Esophagus squamous epithelium (tissue), 5 donors: ENCODE measurements around the gene TM4SF1. TPM values are rescaled to one million over a fixed set of nuclear protein-coding genes. Genes with fewer than 3 reads are reported as not detected.

Experiments
- DNase-seq: peaks from one replicate; lab custom pipeline; 2025; lab: John Stamatoyannopoulos, UW
- H3K27ac ChIP-seq, 4 donors: fragments of 200-600 bp; sonication (generic); one replicate each; pipeline ENCODE4 v1.5.1; 2016 to 2019; ENCODE audit warnings: mild to moderate bottlenecking in 1 of 4
- H3K27me3 ChIP-seq, 4 donors: fragments of 200-600 bp; sonication (generic); 1 replicate in 3 of 4; 2 replicates in 1 of 4; pipeline versions ENCODE4 v1.5.1 to v1.6.0; 2017 to 2021; ENCODE audit warnings: antibody characterized with exemption in 1 of 4
- H3K36me3 ChIP-seq, 3 donors: fragments of 200-600 bp; sonication (generic); one replicate each; pipeline ENCODE4 v1.5.1; 2016 to 2019
- H3K4me1 ChIP-seq, 3 donors: fragments of 200-600 bp; sonication (generic); one replicate each; pipeline ENCODE4 v1.5.1; 2017 to 2019
- H3K4me3 ChIP-seq, 4 donors: fragments of 200-600 bp; sonication (generic); 1 replicate in 3 of 4; 2 replicates in 1 of 4; pipeline ENCODE4 v1.5.1; 2016 to 2019; ENCODE audit warnings: mild to moderate bottlenecking in 2 of 4, moderate library complexity in 1 of 4
- H3K9me3 ChIP-seq, 3 donors: fragments of 200-600 bp; sonication (generic); one replicate each; pipeline ENCODE4 v1.5.1; 2016 to 2019
- CTCF ChIP-seq, 6 experiments: fragments of 450-650 bp in 4 of 6; fragments of 200-600 bp in 2 of 6; sonication (generic) in 2 of 6; IDR thresholded peaks; one replicate each; pipeline ENCODE4 v1.5.1; 2016 to 2019; ENCODE audit warnings: antibody characterized with exemption in 6 of 6, mild to moderate bottlenecking in 4 of 6, moderate library complexity in 4 of 6
- POLR2A ChIP-seq, 4 donors: fragments of 450-650 bp; IDR thresholded peaks; one replicate each; pipeline ENCODE4 v1.6.1; 2017; ENCODE audit warnings: antibody characterized with exemption in 4 of 4, mild to moderate bottlenecking in 4 of 4, moderate library complexity in 3 of 4
- WGBS, 2 donors: methylation state at CpG; one replicate each; pipeline ENCODE4 v1.1.5; 2018; 5-methylcytosine and 5-hydroxymethylcytosine counted together
- intact Hi-C: fragments of 100-400 bp; cut with DNase I; formaldehyde crosslinking; loops from one replicate; pipeline ENCODE4 v1.15.0; 2022
- total RNA-seq, 4 donors: library from RNA; depleted of rRNA; stranded (reverse); fragments of >200 nt; gene quantifications; one replicate each; pipeline ENCODE4 v1.1.0, GENCODE V29; 2016
- donor health status: DM: yes; HTN: yes; CAD: no.

TM4SF1 gene
- 100 to 1,000 TPM; 153 to 290 (median 169) TPM for total RNA-seq

DNA sequence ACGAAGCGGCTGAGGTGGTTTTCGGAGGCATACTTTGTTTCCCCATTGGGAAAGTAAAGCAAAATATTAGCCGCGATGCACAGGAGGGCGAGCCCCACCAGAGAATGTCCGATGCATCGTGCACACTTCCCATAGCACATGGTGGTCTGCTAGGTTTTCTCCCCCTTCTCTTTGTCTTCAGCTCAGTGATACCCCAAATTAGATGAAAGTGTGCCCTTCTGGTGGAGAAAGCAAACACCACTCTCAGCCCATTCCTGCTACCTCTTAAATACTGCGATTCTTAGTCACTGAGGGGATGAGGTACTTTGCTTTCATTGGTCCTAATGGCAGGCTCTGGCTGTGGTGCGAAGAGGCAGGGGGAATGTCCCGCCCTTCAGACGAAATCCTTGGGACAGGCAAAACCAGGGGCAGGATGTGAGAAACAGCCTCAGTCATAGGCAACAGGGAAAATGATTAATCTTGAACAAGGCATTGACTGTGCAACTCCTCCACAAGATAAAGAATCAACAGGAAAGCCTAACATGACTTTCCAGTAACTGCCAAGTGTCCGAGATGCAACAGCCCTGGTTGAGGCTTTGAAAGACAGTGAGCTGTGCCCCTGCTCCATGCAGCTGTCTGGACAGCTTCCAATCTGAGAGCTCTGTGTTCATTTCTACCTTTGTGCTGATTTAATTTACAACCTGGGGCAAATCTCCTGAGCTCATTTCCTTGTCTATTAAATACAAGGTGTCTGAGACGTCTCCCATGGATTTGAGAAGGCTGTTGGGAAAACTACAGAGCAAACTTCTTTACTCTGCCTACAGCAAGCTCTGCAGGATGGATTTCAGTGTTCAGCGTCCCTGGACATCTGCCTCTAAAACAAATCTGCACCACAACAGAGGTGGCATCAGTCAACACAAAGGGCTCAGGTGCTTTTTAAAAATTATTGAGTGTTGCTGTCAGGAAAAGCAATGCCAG is at the start of gene TM4SF1:
TSS of gene TM4SF1 (minus strand) at position 242 of the 957 bp plus-strand sequence. CDS start at position 140, 102 bp downstream.
- Histone ChIP-seq H3K36me3 (peaks cover 0 to 19% (median 5%) of the 10 kb centered on the region in 3 donors), H3K9me3 (no peaks in the 10 kb centered on the region), H3K27ac (peak within 1 kb of the TSS; percentile 91 to 96 (median 92)), H3K4me1 (peaks cover 17 to 70% (median 37%) of the 10 kb centered on the region in 3 donors), H3K4me3 (peak within 1 kb of the TSS; percentile 42 to 68 (median 58)), H3K27me3 (no peaks in the 10 kb centered on the region)
- intact Hi-C loops, result no loop called here
- DNase-seq, result no peak
- TF ChIP-seq POLR2A (IDR thresholded peaks at IDR 0.05) (peak; percentile 45 to 89 (median 82)), CTCF (IDR thresholded peaks at IDR 0.05) (peak in 3 of 6 experiments; percentile 10 to 43 (median 14))
- WGBS, 2 donors, result 12 to 16% methylated on average over 15 of the region's 15 CpGs

DNA sequence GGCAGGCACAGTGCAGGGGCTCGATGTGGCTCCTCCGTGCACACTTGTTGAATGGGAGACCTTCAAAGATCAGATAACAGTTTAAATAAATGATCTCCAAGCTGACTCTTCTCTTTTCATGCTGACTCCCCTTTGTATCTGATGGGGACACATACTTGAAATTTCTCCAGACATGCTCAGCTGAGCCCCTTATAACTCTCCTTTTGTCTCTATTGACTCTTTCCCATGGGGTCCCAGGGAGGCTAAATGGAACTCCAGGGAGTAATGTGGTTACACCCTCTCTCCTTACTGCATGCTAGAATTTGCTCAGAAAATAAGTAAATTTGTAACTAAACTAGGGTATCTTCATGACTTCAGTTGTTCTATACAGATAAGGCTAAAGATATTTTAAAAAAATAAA is 48.9 kb upstream of the TM4SF1 start:
- 54 to 56% methylated on average over 2 of the region's 2 CpGs for WGBS, 2 donors
- no peaks in the 10 kb centered on the region for H3K4me1 ChIP-seq
- H3K36me3 ChIP-seq, result no peaks in the 10 kb centered on the region
- no peak overlapping the region for H3K4me3 ChIP-seq
- no peaks in the 10 kb centered on the region for H3K27me3 ChIP-seq
- H3K9me3 ChIP-seq, result no peaks in the 10 kb centered on the region
- intact Hi-C loops, result no loop called here
- DNase-seq, result no peak
- no peak overlapping the region for H3K27ac ChIP-seq
- TF ChIP-seq CTCF (IDR thresholded peaks at IDR 0.05) (no peak), POLR2A (IDR thresholded peaks at IDR 0.05) (no peak)

- WGBS, 2 donors, result 68 to 82% methylated on average over 2 of the region's 2 CpGs
- H3K4me3 ChIP-seq, result no peak overlapping the region
- no peaks in the 10 kb centered on the region for H3K4me1 ChIP-seq
- TF ChIP-seq CTCF (IDR thresholded peaks at IDR 0.05), result no peak
- TF ChIP-seq POLR2A (IDR thresholded peaks at IDR 0.05), result no peak
- no peaks in the 10 kb centered on the region for H3K36me3 ChIP-seq
- H3K9me3 ChIP-seq, result no peaks in the 10 kb centered on the region
- no peak overlapping the region for H3K27ac ChIP-seq
- intact Hi-C loops, result no loop called here
- no peak for DNase-seq
- H3K27me3 ChIP-seq, result no peaks in the 10 kb centered on the region
These were observed 47.5 kb upstream of the TM4SF1 start for GRCh38 chr3:149424918-149425317.

DNA sequence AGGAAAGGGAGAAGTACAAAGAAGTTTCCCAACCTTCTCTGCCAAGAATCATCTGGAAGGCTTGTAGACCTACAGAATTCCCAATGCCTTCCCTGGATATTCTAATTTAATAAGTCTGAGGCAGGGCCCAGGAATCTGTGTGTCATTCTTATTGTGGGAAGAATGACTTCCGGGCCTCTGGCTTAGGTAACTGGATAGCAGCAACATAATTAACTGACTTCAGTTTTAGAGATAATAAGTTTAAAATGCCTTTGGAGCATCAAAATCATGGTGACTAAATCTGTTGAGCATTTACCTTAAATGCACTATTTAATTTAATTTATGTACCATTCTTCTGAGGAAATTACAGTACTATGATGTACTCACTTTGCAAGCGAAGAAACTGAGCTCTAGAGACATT is 44.3 kb upstream of the TM4SF1 start:
- TF ChIP-seq CTCF (IDR thresholded peaks at IDR 0.05) (no peak), POLR2A (IDR thresholded peaks at IDR 0.05) (no peak)

DNA sequence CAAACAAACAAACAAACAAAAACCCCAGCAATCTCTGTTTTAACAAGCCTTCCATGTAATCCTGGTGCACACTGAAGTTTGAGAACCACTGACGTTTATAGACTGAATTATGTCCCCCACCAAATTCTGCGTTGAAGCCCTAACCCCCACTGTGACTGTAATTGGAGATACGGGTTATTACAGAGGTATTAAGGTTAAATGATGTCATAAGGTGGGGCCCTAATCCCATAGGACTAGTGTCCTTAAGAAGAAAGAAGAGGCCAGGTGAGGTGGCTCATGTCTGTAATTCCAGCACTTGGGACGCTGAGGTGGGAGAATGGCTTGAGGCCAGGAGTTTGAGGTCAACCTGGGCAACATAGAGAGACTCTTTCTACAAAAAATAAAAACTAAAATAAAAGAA is 42.4 kb upstream of the TM4SF1 start:
- no peaks in the 10 kb centered on the region for H3K9me3 ChIP-seq
- WGBS, 2 donors, result 85 to 88% methylated on average over 4 of the region's 4 CpGs
- H3K4me1 ChIP-seq, result no peaks in the 10 kb centered on the region
- no peak for TF ChIP-seq CTCF (IDR thresholded peaks at IDR 0.05)
- no peak for TF ChIP-seq POLR2A (IDR thresholded peaks at IDR 0.05)
- no peaks in the 10 kb centered on the region for H3K36me3 ChIP-seq
- no peak for DNase-seq
- intact Hi-C loops, result no loop called here
- H3K27me3 ChIP-seq, result no peaks in the 10 kb centered on the region
- H3K4me3 ChIP-seq, result no peak overlapping the region
- H3K27ac ChIP-seq, result no peak overlapping the region

More for the DNA sequence above, 44.3 kb upstream of the TM4SF1 start:
- intact Hi-C loops, result no loop called here
- Histone ChIP-seq H3K27ac (no peak overlapping the region), H3K9me3 (no peaks in the 10 kb centered on the region), H3K27me3 (no peaks in the 10 kb centered on the region), H3K4me1 (no peaks in the 10 kb centered on the region), H3K36me3 (no peaks in the 10 kb centered on the region), H3K4me3 (no peak overlapping the region)
- no peak for DNase-seq
- WGBS, 2 donors, result 94 to 96% methylated on average over 2 of the region's 2 CpGs
